GM12801 (cell line): ENCODE data around the gene CELF2.

Experiments
- CTCF ChIP-seq: IDR thresholded peaks from one replicate; pipeline ENCODE4 v1.5.1; 2011; ENCODE audit warnings: control low read depth; ENCODE audit not compliant: insufficient read length; ENCODE audit errors: extremely low read depth

Gene CELF2

GRCh38 chr10:11330383-11331045 is 312.8 kb downstream of the CELF2 start:
- TF ChIP-seq CTCF: no peak

GRCh38 chr10:11331046-11331577 is 313.4 kb downstream of the CELF2 start:
- TF ChIP-seq CTCF: no peak

DNA sequence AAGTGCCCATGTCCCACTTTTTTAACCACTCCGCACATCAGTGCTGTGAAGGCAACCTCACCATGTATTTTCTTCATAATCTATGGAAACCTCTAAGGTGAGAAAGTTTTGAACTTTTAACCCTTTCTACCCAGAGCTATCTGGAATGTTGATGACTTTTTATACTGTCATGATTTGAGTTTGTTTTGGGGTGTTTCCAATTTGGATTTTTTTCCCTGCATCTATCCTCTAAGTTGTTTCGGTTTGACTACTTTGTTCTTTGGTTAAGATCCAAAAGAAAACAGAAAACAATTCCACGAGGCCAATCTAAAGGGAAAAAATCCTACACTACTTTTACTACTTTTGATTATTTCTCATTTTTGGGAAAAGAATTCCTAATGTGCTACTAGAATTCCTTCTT is 314.1 kb downstream of the CELF2 start:
- no peak for TF ChIP-seq CTCF

DNA sequence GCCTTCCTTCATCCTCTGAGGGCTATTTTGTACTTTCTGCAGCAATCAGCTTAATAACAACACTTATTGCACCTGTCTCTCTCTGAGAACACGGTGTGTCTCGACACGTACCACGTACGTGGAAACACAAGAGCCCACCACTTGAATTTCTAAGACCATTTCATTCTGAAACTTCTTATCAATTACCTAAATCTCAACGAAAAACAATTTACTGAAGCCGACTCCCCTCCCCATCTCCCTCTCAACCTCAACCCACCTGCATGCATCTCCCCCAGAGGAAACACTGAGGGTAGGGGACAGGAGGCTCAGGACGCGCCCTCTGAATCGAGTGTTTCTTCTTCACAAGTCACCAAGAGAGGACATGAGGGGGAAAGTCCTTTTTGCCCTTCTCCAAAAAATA is 315.2 kb downstream of the CELF2 start:
- no peak for TF ChIP-seq CTCF

- no peak for TF ChIP-seq CTCF
Measured at GRCh38 chr10:11334436-11334835, 316.8 kb downstream of the CELF2 start.

- no peak for TF ChIP-seq CTCF
Measured at GRCh38 chr10:11335167-11335652, 317.5 kb downstream of the CELF2 start.

- TF ChIP-seq CTCF: no peak
Measured at GRCh38 chr10:11335881-11336430, 318.3 kb downstream of the CELF2 start.
